Muscle of arm (tissue), 12 donors: Measurements from ENCODE around the gene XYLT1. TPM values are rescaled to one million over a fixed set of nuclear protein-coding genes. Genes with fewer than 3 reads are reported as not detected.
A peak's percentile ranks its signal among the peaks of the same experiment; 100 is the strongest.
"Not testable (repeated sequence)": the region's sequence is repeated elsewhere in the genome, so short reads cannot be mapped to it uniquely, and the experiment has no call there.

Experiments
- DNase-seq: peaks from one replicate; pipeline ENCODE4 v3.0.0-alpha.2; 2013
- polyA plus RNA-seq, 12 donors: library from polyadenylated mRNA; unstranded; fragments of 120-200 nt; gene quantifications; one replicate each; pipeline ENCODE4 v1.2.1, GENCODE V29; 2013; ENCODE audit not compliant: insufficient read length in 12 of 12

The XYLT1 gene
- polyA plus RNA-seq, 12 donors: 4.7 to 11.0 (median 6.3) TPM; not detected in 1

DNA sequence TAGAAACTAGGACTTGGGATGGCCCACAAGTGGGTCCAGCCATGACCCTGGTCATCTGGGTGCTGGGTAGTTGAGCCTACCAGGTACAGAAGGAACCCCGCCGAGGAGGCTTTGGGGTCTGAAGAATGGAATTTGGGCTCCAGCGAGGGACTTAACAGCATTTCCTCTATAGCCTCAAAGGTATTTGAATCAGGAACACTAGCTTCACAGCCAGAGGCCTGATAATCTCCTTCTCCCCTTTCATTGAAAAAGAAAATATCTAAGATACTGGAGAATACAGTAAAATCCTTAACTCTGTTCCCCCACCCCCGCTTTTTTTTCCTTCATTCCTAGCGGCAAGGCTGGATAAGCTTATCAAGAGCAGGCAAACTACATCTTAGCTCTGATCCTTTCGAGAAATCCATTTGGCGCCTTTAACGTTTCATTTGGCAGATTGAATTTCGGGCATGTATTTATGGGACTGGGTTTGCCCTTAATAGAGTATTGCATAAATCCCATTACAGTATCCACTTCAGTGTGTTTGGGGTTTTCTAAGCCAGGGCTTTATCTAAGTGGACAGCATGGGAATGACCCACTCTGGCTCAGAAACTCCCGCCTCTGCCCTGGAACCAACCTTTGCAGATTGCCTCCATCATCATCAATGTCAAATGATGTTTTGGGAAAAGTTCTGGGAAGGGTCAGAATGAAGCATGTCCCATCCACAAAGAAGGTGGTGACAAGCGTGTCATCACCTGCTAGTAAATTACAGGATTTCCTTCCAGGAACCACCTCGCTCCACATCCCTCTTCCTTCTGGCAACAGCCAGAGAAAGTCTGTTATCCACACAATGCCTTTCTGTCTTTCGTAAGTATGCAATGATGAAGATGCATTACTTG is 36.9 kb downstream of the XYLT1 start:
- DNase-seq: no peak

GRCh38 chr16:17432901-17433576 is 37.7 kb downstream of the XYLT1 start:
- DNase-seq: peak; percentile 28

DNA sequence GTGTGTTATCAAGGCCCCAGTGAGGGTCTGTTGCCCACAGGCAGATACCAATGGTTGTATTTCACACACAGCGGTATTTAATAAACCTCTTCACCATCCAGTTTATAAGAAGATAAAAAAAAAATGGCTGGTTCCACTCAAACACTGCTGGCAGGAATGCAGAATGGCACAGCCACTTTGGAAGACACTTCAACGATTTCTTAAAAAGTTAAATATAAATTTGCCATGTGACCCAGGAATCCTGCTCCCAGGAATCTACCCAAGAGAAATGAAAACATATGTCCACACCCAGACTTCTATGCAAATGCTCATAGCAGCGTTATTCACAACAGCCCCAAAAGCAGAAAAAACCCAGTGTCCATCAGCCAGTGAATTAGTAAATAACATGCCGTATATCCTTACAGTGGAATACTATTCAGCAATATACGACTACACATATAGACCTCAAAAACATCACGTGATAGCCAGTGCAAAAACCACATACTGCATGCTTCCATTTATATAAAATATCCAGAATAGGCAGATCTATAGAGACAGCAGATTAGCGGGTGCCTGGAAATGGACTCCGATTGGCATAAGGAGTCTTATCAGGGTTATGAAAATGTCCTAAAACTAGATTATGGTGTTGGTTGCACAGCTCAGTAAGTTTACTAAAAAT is 38.7 kb downstream of the XYLT1 start:
- DNase-seq: no peak

GRCh38 chr16:17431012-17431411 is 39.7 kb downstream of the XYLT1 start:
- DNase-seq: no peak

DNA sequence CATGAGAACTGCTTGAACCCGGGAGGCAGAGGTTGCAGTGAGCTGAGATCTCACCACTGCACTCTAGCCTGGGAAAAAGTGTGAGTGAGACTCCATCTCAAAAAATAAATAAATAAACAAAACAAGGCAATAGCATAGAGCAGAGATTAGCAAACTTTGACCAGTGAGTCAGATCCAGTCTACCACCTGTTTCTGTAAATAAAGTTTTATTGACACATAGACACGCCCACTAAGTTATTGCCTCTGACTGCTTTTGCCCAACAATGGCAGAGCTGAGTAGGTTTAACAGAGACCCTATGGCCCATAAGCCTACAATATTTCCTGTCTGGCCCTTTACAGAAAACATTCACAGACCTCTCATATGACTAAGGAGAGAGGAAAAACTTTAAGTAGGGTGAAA is 44.3 kb downstream of the XYLT1 start:
- DNase-seq: no peak

GRCh38 chr16:17424771-17425170 is 46.0 kb downstream of the XYLT1 start:
- no peak for DNase-seq

DNA sequence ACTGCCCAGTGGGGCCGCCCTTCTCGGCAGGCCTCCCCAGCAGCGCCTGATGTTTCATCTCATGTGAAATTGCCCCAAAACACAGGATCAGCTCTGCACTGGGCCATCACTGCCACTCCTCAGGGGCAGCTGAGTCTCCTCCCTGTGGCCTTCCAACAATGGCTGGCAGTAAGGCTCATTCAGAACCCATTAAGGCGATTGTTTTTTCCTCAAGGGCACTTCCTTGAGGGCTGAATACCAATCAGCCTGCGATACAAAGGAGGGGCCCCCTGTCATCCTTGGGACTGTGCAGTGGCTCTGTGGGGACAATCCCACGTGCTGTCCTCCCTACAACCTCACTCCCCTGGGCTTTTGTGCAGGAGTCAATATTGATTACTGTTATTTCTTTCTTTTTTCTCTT is 47.5 kb downstream of the XYLT1 start:
- no peak for DNase-seq

DNA sequence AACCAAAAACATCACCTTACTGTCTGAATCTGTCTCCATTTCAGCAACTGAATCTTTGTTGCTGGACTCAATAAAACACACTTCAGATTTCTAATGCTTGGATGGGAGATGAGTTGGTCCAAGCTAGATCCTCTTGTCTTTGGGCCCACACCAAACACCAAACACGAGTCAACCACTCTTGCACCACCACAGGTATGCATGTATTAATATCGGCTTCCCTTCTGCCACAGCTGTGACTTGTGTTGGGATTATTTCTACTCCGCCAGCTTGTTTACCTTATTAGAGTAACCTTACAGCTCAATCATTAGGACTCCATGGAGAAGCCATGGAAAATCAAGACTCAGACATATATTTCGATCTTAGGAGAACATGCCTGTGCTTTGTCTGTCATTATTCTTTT is 49.9 kb downstream of the XYLT1 start:
- no peak for DNase-seq

GRCh38 chr16:17419266-17419665 is 51.5 kb downstream of the XYLT1 start:
- DNase-seq: no peak

DNA sequence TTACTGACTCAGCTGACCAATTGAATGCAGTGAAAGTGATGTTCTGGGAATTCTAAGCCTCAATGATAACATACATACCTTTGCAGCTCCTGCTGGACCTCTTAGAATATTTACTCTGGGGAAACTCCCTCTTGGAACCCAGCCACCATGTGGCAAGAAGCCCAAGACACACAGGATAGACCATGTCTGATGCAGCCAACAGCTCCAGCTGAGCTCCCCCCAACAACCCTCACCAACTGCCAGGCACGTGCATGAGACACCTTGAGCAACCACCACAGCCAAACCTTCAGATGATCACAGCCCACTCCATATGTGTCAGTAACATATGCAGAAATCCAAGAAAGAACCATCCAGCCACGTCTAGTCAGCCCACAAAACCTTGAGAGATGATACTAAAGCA is 53.0 kb downstream of the XYLT1 start:
- no peak for DNase-seq

DNA sequence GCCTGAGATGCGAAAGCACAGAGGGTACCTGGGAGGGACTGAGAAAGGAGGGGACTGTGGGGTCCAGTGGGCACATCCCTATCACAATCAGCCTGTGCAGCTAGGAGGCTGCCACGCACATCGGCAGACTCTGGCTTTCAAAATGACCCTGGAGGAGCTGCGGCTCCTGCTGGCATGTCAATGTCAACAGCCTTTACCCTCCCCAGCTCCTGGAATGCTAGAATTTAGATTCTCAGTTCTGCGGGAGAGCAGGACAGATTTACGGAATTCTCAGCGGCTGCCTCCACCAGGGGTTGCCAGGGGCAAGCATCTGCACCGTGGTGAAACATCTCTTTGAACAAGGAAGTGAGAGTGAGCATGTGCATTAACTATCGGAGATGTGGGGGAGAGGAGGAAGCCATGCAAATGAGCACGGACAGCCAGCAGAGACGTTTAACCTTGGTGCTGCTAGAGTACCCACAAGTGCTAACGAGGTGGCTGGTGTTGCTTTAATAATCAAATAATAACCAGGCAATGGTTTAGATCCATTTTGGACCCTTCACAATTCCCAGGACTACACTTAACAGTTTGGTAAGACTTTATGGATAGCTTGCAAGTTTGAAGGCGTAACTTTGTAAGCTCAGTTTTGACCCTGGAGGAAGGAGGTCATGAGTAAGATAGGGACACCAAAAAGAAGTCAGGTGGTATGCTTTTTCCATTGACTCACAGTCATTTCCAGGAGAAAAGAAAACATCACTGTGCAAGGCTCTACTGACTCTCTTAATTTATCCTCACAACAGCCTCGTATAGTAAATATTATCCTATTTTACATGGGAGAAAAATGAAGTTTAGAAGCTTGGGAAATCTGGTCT is 54.1 kb downstream of the XYLT1 start:
- DNase-seq: no peak

DNA sequence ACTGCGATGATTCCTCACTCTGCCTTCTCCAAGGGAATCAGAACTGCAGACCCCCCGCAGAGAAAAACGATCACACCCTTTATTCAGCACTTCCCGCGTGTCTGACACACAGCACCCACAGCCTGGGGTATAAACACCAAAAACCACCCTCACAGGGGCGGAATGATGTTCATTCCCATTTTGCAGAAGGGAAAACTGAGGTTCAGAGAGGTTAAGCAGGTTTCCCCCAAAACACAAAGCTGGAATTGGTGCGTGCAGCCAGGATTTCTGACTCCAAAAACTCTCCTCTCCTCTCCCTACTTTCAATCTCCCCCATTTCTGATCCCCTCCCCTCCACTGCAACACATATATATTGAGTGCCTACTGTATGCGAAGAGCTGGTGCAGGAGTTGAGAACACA is 55.8 kb downstream of the XYLT1 start:
- no peak for DNase-seq

DNA sequence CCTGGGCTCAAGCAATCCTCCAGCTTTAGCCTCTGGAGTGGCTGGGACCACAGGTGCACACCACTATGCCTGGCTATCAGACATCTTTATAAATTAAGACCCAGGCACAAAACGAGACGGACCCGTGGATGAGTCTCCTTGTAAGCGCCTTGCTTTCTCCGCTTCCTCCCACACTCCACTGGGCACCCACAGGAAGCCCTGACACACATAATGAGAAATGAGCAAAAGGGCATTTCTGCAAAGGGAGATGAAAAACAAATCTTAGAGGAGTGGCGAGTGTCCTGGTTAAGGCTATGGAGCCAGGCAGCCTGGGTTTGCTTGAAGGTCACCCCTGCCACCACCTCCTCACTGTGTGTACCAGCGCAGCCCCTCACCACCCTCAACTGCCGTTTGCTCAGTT is 56.3 kb downstream of the XYLT1 start:
- no peak for DNase-seq

GRCh38 chr16:17413508-17413907 is 57.3 kb downstream of the XYLT1 start:
- DNase-seq: no peak

- no peak for DNase-seq
Measured at GRCh38 chr16:17412791-17413190, 58.0 kb downstream of the XYLT1 start.

DNA sequence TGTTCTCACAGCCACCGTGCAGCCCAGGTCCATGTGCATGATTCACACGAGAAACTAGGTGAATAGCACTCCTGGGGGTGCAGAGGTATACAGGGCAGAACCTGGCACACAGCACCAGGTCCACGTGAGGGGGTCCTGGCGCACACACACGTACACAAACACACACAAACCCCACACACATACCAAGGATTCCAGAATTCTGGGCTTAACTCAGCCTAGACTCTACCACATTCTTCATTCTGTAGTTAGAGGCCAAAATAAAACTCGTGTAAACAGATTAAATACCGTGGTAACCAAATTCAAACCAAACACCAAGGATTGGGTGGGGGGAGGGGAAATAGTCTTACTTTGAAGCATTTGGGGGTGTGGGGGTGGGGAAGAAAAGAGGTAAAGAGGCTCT is 58.5 kb downstream of the XYLT1 start:
- no peak for DNase-seq

GRCh38 chr16:17411263-17411662 is 59.5 kb downstream of the XYLT1 start:
- DNase-seq: no peak

DNA sequence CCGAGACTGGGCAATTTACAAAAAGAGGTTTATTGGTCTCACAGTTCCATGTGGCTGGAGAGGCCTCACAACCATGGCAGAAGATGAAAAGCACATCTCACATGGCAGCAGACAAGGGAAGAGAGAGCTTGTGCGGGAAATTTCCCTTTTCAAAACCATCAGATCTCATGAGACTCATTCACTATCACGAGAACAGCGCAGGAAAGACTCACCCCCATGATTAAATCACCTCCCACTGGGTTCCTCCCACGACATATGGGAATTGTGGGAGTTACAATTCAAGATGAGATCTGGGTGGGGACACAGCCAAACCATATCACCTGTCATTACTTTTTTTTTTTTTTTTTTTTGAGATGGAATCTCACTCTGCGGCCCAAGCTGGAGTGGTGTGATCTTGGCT is 60.4 kb downstream of the XYLT1 start:
- DNase-seq: not testable (repeated sequence)

GRCh38 chr16:17409894-17410293 is 60.9 kb downstream of the XYLT1 start:
- DNase-seq: no peak

DNA sequence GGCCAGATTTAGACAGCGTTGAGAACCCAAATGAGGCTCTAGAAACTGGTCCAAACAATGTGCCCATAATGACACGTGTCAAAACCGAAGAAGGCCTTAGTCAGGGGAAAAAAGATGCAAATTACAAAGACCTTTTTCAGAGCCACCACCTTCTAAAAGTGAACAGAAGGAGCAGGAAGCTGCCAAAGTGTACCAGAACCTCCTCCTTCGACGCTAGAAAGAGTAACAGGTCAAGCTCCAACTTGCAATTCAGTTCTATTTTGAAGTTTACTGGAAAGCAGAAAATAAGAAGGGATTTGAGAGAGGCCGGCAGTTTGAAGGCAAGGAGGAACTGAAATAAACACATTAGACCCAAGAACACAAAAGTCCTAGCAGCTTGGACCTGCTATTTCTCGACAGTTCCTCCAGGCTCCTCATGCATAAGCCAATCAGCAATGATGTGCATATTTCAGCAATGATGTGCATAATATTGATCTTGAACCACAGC is 61.8 kb downstream of the XYLT1 start:
- DNase-seq: no peak

DNA sequence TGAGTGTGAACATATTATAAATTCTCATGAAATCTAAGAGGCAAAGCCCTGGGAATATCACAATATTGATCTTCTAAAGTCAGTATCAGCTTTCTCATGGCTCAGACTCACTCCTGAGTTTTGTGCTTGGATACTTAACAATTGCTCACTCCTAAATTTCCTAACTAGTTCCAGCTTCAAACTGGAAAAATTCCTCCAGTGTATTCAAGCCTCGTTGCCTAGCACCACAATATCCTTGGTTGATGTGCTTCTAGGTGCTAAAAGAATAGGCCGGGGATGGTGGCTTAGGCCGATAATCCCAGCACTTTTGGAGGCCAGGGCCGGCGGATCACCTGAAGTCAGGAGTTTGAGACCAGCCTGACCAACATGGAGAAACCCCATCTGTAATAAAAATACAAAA is 62.5 kb downstream of the XYLT1 start:
- DNase-seq: no peak

DNA sequence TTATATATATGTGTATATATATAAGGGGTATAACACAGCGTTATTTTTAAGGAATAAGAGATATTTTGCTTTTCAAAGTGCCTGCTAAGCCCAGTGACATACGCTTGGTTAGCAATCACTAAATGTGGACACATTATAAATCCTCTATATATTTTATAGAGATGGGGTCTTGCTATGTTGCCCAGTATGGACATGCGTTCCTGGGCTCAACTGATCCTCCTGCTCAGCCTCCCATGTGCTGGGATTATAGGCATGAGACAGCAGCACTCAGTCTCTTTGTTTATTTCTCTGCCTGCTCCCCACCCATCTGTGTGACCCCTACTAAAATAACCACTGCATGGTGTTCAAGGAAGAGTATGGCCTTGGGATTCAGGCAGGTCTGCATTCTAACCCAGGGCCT is 63.4 kb downstream of the XYLT1 start:
- DNase-seq: no peak
